HG03066 (cell line): Measurements from ENCODE around the gene GRN.
"Not testable (repeated sequence)": the region's sequence is repeated elsewhere in the genome, so short reads cannot be mapped to it uniquely, and the experiment has no call there.

ENCODE experiments used
- ATAC-seq: cut with Tn5 transposase; IDR thresholded peaks from one replicate; pipeline ENCODE4 v1.9.1; 2021; ENCODE audit warnings: low read depth; ENCODE audit not compliant: unreplicated experiment

Gene GRN

GRCh38 chr17:44359458-44360143, 14.5 kb downstream of the GRN start:
- ATAC-seq = no peak

DNA sequence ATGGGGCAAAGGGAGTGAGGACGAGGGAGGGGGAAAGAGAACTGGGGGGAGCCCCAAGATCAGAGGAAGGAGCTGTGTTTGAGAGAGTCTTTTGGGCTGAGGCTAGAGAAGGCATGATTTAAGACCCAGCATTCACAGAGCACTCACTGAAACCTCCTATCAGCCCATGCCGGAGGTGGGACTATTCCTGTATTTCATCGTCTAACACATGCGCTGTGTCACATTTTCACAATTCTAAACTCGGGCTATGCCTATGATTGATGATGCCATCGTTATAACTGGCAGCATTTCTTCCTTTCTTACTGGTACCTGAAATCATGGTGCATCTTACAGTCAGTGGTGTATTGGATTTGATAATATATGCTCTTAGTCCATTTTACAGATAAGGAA, 15.0 kb downstream of the GRN start:
- no peak for ATAC-seq

DNA sequence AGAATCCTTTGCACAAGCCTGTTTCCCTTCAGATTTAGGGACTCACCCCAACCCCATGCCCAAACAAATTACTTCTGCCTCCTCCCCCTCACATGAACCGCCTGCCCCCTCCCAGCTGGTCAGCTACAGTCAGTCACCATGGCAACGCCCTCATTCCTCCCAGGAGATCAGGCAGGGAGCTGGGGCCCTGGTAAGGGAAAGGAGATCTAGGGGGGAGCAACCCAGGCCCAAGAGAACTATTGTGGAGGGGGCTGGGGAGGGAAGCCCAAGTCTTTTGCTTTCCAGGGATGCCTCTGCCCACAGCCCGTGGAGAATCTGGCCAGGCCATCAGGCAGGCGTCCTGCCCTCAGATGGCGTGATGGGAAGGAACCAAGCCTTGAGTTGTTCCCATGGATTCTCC, 15.7 kb downstream of the GRN start:
- ATAC-seq = no peak

- ATAC-seq = no peak
Measured at GRCh38 chr17:44361292-44362260, 16.5 kb downstream of the GRN start.

DNA sequence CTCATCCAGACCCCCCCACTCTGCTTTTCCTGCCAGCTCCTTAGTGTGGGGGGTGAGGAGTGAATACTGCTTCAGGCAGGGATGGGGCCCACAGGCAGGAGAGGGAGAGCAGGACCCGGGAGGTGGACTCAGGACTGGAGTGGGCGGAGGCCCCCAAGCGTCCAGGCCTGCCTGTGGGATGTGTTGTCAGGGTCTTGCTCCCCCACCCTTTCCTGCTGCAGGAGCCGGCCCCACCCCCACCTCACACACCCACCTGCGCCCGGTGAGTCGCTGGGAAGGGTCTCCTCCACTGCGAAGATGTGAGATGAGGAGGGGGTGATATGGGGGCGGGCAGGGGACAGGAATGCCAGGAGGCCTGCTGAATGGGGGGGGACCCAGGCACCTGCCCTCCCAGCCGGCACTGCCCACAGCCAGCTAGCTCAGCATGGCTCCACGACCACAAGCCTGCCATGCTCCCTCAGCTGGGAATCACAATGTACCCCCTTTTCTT, 17.4 kb downstream of the GRN start:
- no peak for ATAC-seq

DNA sequence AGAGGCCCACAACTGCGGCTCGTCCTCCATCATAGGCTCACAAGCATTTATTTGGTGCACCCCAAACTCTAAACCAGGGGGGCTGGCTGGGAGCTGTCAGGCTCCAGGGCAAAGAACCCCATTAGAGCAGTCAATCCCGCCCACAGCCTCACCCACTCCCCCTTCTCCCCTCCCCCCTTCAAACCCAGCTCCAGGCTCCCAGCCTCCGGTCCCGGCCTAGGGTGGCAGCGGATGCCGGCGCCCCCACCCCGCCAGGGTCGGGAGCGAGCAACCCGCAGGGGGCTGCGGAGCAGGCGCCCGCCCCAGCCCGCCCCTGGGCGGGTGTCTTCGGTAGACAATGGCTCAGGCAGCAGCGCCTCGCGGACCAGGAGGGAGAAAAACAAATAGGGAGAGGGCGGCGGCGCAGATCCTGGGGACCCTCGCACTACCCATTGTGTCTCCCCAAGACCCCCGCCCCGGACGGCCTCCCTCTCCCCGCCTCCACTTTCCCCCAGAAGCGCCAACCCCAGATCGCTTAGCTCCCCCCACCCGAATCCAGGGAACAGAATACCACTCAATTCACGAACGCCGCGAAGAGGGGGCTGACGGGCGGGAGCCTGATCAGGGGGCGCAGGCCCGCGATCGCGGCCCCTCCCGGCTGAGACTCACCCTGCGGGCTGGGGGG, 18.0 kb downstream of the GRN start:
- ATAC-seq = no peak

GRCh38 chr17:44363613-44364159, 18.6 kb downstream of the GRN start, which contains the start of gene FAM171A2:
Gene FAM171A2, minus strand, starts transcription at chr17:44363853. Its CDS starts 139 bp downstream, at chr17:44363714.
- ATAC-seq = no peak

DNA sequence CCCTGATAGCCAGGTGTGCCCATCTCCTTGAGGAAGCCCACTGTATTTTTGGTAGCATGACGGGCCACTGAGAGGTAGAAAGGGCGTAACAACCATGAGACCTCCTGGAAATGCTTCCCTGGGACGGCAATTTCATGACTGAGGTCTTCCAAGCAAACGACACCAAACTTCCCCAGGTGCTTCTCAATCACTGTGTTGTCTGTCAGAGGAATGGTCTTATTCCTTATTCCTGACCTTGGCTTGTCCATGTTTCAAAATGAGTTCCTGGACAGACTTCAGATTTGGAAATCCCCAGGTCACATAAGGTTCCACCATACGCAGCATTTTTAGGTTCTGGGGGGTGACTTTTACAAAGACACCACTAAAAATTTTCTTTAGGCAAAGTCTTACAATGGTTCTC, 19.9 kb downstream of the GRN start:
- ATAC-seq = not testable (repeated sequence)

- no peak for ATAC-seq
Measured at GRCh38 chr17:44367231-44367979, 22.3 kb downstream of the GRN start.

GRCh38 chr17:44368391-44369243, 23.5 kb downstream of the GRN start:
- not testable (repeated sequence) for ATAC-seq

DNA sequence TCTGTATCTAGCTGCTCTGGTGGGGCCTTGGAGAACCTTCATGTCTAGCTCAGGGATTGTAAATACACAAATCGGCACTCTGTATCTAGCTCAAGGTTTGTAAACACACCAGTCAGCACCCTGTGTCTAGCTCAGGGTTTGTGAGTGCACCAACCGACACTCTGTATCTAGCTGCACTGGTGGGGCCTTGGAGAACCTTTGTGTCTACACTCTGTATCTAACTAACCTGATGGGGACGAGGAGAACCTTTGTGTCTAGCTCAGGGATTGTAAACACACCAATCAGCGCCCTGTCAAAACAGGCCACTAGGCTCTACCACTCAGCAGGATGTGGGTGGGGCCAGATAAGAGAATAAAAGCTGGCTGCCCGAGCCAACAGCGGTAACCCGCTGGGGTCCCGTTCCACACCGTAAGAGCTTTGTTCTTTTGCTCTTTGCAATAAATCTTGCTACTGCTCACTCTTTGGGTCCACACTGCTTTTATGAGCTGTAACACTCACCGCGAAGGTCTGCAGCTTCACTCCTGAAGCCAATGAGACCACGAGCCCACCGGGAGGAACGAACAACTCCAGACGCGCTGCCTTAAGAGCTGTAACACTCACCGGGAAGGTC, 24.4 kb downstream of the GRN start:
- not testable (repeated sequence) for ATAC-seq

GRCh38 chr17:44372036-44372435, 26.9 kb downstream of the GRN start:
- ATAC-seq = no peak

DNA sequence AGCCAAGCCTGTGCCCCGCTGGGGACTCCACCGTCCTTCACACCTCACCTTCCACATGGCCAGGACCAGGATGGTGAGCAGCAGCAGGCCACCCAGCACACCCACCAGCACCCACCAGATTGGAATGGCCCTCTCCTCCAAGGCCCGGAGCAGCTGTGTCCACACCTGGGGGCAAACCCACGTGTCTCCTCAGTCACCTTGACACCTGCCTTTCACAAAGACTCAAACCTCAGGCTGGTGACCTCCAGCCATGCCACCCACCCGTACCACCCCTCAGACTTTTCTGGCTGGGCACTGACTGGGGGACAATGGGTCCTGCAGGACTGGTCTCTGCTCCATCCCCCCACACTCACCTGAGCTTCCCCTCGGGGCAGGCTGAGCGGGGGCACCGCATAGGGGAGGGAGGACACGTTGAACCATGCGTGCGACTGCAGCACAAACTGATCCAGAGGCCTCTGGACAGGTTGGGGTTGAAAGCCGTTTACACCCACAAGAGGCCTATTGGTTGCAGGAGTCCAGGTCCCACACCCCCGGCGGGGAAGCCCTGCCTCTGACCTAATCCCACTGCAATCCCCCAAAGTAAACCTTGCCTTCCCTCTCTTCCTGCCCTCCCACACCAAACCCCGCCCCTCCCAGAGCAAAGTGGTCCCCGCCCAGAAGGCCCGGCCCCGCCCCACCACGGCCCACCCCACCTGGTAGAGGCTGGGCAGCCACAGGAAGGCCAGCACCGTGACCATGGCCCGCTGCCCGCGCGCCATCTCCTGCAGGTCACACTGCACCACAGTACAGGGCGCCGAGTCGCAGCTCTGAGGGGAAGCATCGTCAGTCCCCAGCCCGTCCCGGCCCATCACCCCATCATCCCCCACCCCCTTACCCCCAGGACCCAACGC, 29.4 kb downstream of the GRN start:
- no peak for ATAC-seq

GRCh38 chr17:44375196-44376017, 30.3 kb downstream of the GRN start:
- no peak for ATAC-seq

DNA sequence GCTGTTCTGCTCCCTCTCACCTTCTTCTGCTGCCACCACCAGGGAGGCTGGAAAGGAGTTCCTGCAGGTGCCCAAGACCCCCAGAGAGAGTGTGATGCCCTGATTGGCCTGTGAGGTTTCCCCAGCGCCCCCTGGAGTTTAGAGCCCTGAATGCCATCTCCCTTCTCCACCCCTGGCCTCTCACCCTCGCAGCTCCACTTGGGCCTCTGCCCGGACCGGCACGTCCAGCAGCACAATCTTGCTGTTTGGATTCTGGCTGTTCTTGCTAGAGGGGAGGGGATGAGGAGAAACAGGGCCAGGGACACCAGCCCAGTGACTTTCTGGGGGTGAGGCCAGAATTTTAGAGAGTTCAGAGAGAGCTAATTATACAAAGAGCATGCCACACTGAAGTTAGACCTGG, 31.0 kb downstream of the GRN start:
- no peak for ATAC-seq

- no peak for ATAC-seq
Measured at GRCh38 chr17:44376779-44377178, 31.7 kb downstream of the GRN start.

- no peak for ATAC-seq
Measured at GRCh38 chr17:44378171-44378705, 33.1 kb downstream of the GRN start.
